ENCODE results near the gene TMEM131L. TPM values are rescaled to one million over a fixed set of nuclear protein-coding genes. Genes with fewer than 3 reads are reported as not detected.

TMEM131L gene
- total RNA-seq, 1 donor from 2014 or later = 11.7 TPM

- no peak for DNase-seq (ENCODE audit: low read depth in 2 of 2)
These were observed 56.0 kb downstream of the TMEM131L start for GRCh38 chr4:153521999-153522801.

GRCh38 chr4:153522802-153523094 is 56.6 kb downstream of the TMEM131L start:
- DNase-seq (ENCODE audit: low read depth in 2 of 2) = no peak

DNA sequence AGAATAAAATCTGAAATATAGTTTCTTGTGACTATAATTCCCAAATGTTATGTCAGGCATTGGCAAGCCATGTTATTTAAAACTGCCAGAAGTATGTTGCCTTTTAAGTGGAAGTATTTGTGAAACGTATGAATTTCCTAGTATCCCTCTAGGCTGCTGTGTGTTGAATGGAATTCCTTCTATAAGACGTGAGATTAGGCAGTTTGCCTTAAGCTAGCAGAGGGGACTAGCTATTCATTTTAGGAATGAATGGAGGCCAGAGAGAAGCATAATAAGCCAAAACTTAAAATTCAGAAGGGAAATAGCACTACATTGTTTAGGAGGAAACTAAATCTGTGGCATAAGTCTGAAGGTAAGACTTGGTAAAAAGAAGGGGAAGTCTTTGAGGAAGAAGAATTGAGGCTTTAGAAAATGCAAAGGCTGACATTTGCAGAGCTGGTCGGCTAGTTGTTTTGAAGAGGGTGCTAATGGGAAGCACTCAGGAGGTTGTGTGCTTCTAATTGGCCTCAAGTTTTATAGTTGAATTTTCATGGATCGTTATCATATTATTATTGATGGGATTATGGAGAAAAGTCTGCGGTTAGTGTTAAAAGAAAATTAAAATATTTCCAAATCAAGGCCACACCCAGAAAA is 57.1 kb downstream of the TMEM131L start:
- DNase-seq (ENCODE audit: low read depth in 2 of 2) = no peak

DNA sequence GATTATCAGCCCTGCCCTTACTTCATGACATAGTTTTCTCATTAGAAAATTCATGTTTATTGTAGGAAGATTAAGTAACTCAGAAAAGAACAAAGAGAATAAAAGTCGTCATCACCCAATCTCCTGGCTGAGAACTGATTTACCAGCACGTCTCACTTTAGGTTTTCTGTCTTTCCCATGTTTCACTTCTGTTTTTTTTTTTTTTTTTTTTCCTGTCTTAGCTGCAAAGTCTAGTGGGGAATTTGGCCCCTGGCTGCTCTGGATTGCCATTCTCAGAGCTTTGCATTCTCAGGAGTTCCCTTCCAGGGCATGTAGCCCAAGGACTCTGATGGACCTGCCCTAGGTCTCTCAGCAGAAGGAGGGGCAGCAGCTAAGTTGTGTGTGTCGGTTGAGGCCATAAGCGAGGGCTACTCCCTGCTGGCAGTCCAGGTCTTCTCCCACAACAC is 57.8 kb downstream of the TMEM131L start:
- DNase-seq (ENCODE audit: low read depth in 2 of 2) = no peak

GRCh38 chr4:153524682-153525081 is 58.5 kb downstream of the TMEM131L start:
- no peak for DNase-seq (ENCODE audit: low read depth in 2 of 2)

DNA sequence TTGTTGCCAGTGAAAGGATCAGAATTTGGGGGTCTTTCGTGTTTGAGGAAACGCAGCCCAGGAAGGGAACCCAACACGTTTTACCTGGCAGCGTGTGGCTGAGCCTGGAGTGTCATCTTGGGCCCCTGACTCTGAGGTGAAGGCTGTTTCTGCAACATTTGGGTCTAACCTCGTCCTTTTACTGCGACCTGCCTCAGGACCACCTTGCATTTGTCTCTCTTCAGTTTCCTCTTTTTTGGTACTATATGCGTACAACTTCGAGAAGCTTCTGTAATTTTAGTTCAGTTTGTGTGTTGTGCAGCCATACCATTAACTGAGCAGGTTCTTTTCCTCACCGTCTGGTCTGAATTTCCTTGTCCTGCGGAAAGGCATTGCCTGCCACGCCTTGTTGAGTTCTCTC is 61.5 kb downstream of the TMEM131L start:
- no peak for DNase-seq (ENCODE audit: low read depth in 2 of 2)

GRCh38 chr4:153528705-153529485 is 62.7 kb downstream of the TMEM131L start:
- no peak for DNase-seq (ENCODE audit: low read depth in 2 of 2)

GRCh38 chr4:153529646-153530045 is 63.5 kb downstream of the TMEM131L start:
- DNase-seq (ENCODE audit: low read depth in 2 of 2) = no peak

GRCh38 chr4:153530284-153530999 is 64.3 kb downstream of the TMEM131L start:
- peak; percentile 78 to 81 for DNase-seq (ENCODE audit: low read depth in 2 of 2)

DNA sequence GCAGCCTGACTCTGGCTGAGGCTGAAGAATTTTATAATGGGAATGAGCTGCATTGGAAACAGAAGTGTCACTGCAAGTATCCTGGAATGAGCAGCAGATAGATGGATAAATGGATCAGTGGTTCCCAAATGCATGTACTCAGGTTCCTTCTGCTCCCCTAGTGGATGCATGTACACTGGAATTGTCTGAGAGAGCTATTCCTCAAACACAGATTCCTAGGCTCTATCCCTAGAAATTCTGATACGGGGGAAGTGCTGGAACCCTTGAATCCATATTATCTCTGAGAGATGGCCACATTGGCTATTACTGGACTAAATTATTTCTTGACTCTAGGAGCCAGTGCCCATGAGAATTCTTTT is 64.8 kb downstream of the TMEM131L start:
- no peak for DNase-seq (ENCODE audit: low read depth in 2 of 2)

DNA sequence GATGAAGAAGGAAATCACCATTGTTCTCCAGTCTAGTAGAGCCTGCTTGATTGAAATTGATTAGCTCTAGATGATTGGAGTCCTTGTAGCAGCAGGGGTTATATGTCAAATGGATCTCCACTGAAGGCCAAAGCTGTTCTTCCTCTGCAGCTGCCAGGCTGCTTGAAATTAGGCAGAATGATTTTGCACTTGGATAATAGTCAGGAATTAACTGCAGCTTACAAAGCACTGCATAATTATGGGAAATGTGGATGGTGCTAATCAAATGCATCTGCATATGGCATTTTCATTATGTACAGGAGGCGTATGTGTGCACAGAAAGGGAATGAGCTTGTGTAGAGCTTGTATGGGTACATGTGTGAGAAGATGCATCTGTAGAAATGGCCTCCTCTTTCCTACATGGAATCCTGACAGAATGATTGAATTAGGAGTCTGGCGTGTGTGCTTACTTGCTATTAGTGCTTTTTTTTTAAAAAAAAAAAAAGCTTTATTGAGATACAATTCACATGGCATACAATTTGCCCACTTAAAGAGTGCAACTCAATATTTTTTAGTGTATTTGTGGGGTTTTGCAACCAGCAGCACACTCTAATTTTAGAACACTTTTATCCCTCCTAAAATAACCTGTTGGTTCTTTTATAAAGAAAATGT is 65.9 kb downstream of the TMEM131L start:
- DNase-seq (ENCODE audit: low read depth in 2 of 2) = peak in 1 of 2 donors; percentile 8

GRCh38 chr4:153532636-153533035 is 66.5 kb downstream of the TMEM131L start:
- DNase-seq (ENCODE audit: low read depth in 2 of 2) = no peak

GRCh38 chr4:153533387-153533786 is 67.2 kb downstream of the TMEM131L start:
- no peak for DNase-seq (ENCODE audit: low read depth in 2 of 2)

GRCh38 chr4:153534792-153535629 is 68.9 kb downstream of the TMEM131L start:
- no peak for DNase-seq (ENCODE audit: low read depth in 2 of 2)

GRCh38 chr4:153535772-153536513 is 69.8 kb downstream of the TMEM131L start:
- peak; percentile 48 to 52 for DNase-seq (ENCODE audit: low read depth in 2 of 2)

- no peak for DNase-seq (ENCODE audit: low read depth in 2 of 2)
These were observed 71.4 kb downstream of the TMEM131L start for GRCh38 chr4:153537493-153537960.

- DNase-seq (ENCODE audit: low read depth in 2 of 2) = no peak
These were observed 72.6 kb downstream of the TMEM131L start for GRCh38 chr4:153538487-153539357.

DNA sequence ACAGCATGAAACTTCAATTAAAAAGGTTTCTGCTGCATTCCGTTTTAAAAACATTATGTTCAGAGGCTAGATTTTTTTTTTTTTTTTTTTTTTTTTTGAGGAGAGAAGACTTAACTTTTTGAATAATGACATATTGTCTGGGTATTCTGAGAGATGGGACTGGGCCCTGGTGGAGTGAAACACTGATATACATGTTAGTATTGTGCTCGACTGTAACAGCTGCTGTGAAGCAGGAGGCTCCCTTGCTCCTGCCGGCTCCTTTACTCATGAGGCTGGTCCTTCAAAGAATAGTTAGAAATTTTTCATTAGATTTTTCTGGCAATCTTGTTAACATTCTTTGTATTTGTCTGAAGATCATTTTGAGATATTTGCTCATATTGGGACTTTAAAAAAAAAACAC is 73.3 kb downstream of the TMEM131L start:
- no peak for DNase-seq (ENCODE audit: low read depth in 2 of 2)

All from lung microvascular endothelial cell (primary cell).